Measurements from ENCODE around the gene KATNA1.
"Not testable (repeated sequence)": the region's sequence is repeated elsewhere in the genome, so short reads cannot be mapped to it uniquely, and the experiment has no call there.

KATNA1 gene

GRCh38 chr6:149648148-149649145 is at the start of gene KATNA1:
Gene KATNA1 (minus strand): TSS chr6:149648714. CDS start chr6:149638547, 10,167 bp downstream.
- peak; percentile 92 for DNase-seq (ENCODE audit: low spot score)

DNA sequence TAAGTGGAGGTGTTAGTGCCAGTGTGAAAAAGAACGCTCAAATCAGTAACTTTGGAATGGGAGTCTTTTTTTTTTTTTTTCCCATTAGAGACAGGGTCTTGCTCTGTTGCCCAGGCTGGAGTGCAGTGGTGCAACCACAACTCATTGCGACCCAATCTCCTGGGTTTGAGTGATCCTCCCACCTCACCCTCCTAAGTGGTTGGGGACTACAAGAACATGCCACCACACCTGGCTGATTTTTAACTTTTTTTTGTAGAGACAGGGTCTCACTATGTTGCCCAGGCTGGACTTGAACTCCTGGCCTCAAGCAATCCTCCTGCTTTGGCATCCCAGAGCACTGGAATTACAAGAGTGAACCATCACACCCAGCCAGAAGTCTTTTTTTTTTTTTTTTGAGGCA is 49.7 kb upstream of the KATNA1 start:
- DNase-seq (ENCODE audit: low spot score): no peak

GRCh38 chr6:149696901-149697300 is 48.4 kb upstream of the KATNA1 start:
- DNase-seq (ENCODE audit: low spot score): no peak

GRCh38 chr6:149694921-149695320 is 46.4 kb upstream of the KATNA1 start:
- no peak for DNase-seq (ENCODE audit: low spot score)

DNA sequence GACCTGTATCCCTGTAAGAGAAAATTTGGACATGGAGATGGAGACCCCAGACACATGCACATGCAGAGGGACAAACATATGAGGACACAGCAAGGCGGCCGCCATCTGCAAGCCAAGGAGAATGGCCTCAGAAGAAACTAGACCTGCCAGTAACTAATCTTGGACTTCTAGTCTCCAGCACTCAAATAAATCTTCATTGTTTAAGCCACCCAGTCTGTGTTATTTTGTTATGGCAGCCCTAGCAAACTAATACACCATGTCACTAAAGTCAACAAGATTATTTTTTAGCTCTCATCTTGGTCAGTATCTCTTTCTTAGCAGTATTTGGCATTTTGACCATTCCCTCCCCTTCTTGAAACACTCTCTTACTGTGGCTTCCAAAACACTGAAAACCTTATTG is 42.7 kb upstream of the KATNA1 start:
- no peak for DNase-seq (ENCODE audit: low spot score)

DNA sequence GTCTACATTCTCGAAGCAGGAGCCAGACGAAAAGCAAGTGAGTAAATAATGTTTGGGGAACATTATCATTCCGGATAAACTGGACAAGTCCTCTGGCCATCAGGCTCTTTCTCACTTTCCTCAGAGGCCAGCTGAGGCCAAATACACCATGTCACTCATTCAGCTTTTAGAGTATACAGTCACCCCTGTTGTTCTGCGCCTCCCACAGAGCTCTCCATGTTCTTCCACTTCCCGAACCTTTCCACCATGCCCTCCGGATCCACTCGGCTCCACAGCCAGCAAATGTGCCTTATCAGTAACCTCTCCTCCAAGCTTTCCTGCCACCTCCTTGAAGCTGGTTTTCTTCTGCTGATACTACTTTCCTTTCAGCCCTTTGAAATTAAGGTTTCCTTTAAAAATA is 37.7 kb upstream of the KATNA1 start:
- no peak for DNase-seq (ENCODE audit: low spot score)

DNA sequence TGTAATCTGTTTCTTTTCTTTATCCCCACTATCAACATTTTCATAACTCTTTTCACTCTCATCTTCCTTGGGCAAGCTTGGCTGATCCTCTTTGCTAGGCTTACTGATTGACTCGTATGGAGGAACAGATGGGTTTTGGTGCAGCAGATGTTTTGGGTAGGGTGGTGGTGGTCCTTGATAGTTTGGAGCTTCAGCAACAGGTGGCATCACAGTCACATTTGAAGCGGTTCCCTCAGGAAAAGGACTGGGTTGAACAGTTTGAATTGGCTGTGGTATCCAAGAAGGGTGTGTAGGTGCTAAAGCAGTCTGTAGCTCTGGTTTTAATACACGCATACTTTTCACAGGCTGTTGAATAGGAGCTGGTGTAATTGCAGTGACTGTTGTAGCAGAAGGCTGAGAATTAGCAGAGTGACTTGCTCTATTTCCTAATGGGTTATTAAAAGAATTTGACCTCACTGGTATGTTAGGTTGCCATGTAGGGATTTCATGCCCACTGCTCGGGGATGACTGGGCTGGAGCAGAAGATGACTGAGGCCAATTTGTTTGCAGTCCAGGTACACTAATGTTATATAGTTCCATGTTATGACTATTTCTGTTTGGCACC is 34.8 kb upstream of the KATNA1 start:
- no peak for DNase-seq (ENCODE audit: low spot score)

DNA sequence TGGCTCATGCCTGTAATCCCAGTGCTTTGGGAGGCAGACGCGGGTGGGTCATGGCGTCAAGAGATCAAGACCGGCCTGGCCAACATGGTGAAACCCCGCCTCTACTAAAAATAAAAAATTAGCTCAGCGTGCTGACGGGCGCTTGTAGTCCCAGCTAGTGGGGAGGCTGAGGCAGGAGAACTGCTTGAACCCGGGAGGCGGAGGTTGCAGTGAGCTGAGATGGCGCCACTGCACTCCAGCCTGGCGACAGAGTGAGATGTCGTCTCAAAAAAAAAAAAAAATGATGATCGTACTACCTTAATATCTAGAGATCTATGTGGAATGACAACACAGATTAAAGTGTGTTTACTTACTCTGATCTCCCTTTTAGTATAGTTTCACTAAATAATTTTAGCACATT is 33.3 kb upstream of the KATNA1 start:
- DNase-seq (ENCODE audit: low spot score): not testable (repeated sequence)

DNA sequence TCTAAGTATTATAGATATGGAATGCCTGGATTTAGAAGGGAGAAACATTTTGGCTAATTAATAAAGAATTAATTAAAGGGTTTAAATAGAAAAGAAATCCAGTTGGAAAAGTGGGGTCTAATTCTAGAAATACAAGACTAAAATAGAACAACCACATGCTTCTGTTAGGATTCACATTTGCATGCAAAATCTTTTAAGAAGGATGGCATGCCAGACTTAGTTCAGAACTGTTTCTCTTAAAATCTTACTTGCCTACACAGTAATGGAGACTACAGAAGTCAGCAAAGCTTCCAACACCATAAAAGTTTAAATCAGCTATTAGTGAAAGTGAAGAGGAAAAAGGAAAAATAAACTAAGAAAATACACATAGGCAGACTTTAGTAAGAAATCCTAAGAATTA is 32.7 kb upstream of the KATNA1 start:
- DNase-seq (ENCODE audit: low spot score): no peak

DNA sequence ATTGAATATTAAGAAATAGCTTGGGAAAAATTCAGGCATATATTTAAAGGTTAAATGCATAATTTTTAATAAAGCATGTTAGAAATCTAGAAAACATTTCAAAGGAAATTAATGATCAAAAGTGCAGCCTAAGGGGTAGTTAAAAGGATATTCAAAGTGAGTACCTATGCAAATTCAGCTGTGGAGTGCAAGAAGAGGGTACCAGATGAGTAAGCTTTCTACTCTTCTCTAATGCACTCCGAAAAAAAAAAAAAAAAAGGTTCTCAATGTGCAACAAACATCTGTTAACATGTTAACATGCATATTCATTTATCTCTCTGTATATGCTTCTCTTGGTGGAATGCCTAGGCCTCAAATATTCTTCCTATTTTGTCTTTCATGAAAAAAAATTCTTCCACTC is 32.0 kb upstream of the KATNA1 start:
- DNase-seq (ENCODE audit: low spot score): no peak

GRCh38 chr6:149672265-149672664 is 23.8 kb upstream of the KATNA1 start:
- DNase-seq (ENCODE audit: low spot score): not testable (repeated sequence)

DNA sequence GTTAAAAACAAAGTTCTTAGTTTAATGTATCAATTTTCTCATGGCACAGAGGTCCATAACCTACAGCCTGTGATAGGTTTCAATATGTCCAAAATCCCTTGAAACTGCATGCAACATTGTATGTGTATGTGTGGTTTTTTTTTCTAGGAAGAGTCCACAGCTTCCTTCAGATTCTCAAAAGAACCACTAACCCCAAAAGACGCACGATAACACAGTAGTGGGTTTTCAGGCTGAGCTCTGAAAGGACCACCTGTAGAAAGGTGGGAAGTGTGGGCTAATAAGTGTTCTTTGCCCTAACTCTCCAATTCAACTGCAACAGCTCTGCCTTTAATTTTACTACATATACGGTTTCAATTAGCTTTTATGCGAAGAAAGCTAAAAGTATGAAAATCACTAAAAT is 11.5 kb upstream of the KATNA1 start:
- DNase-seq (ENCODE audit: low spot score): no peak

- no peak for DNase-seq (ENCODE audit: low spot score)
Measured at GRCh38 chr6:149657441-149657840, 8.9 kb upstream of the KATNA1 start.

GRCh38 chr6:149651056-149651455 is 2.5 kb upstream of the KATNA1 start:
- DNase-seq (ENCODE audit: low spot score): no peak

GRCh38 chr6:149646599-149646998 is 1.9 kb downstream of the KATNA1 start:
- DNase-seq (ENCODE audit: low spot score): no peak

DNA sequence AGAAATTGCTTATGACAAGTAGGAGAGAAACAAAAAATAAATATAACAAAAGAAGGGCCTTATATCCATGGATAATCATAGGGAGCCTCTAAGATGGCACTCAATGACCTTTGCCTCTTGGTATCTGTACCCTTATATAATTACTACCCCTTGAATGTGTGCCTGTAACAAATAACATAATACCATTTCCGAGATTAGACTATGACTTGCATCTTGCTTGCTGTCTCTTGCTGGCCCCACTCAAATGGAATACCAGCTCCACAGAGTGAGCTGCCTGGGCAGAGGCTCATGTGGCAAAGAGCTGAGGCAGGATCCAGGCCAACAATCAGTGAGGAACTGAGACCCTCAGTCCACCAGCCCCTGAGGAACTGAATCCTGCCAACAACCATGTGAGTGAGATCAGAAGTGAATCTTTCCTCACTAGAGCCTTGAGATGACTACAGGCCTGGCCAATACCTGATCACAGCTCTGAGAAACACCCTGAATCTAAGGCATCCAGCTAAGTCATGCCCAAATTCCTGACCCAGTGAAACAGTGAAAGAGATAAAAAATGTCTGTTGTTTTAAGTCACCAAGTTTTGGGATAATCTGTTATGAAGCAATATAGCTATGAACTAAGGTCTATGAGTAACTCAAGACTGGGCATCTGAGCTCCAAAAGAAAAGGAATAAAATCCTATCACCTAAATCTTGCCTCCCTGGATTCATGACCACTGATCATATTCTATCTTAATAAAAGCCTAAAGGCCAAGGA is 5.5 kb downstream of the KATNA1 start:
- no peak for DNase-seq (ENCODE audit: low spot score)

DNA sequence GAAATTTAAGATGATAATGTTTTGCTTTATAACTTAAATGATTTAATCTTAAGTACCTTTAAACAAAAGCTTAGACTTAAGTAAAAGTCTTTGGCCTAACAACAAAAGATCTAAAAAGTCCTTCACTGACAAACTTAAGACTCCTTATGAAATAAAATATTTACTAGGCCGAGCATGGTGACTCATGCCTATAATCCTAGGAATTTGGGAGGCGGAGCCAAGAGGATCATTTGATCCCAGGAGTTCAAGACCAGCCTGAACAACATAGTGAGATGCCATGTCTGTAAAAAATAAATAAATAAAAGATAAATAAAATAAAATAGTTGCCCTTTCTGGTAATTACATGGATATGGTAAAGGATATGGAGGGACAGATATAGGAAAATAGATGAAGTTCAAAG is 12.4 kb downstream of the KATNA1 start:
- DNase-seq (ENCODE audit: low spot score): no peak

DNA sequence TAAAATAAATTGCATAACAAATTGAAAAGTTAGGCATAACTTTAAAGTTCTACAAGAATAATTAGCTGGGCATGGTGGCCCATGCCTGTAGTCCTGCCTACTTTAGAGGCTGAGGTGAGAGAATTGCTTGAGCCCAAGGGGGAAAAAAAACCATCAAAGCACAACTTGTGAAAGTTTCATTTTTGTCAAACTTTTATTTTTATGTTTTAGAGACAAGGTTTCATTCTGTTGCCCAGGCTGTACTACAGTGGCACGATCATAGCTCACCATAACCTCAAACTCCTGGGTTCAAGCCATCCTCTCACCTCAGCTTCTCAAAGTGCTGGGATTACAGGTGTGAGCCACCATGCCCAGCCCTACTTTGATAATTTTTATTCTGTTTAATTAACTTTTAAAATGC is 14.2 kb downstream of the KATNA1 start:
- no peak for DNase-seq (ENCODE audit: low spot score)

GRCh38 chr6:149628875-149629510 is 19.5 kb downstream of the KATNA1 start:
- peak; percentile 11 for DNase-seq (ENCODE audit: low spot score)

DNA sequence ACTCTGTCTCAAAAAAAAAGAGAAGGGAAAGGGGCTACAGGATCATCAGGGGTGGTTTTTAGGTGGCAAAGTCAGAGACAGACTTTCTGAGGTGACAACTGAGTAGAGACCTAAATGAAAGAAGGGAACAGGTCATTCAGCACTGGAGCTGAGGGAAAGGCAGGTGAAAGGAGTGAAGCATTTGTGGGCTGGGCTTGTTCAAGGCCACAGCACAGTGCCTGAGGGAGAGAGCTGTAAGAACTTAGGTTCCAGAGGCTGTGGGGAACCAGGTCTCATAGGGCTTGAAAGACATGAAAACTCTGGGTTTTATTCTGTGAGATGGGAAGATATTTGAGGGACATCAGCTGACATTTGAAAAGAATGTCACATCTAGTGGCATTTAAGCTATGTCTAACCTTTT is 20.8 kb downstream of the KATNA1 start:
- DNase-seq (ENCODE audit: low spot score): no peak

DNA sequence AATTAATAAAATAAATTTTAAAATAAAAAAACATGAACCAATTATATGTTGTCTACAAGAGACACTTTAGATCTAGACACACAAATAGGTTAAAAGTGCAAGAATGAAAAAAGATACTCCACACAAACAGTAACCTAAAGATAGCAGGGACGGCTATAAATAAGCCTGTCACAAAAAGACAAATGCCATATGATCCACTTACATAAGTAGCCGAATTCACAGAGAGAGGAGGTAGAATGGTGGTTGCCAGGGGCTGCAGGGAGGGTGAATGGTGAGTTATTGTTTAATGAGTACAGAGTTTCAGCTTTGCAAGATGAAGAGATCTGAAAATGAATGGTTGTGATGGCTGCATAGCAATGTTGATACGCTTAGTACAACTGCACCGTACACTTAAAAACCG is 32.7 kb downstream of the KATNA1 start:
- no peak for DNase-seq (ENCODE audit: low spot score)

- no peak for DNase-seq (ENCODE audit: low spot score)
Measured at GRCh38 chr6:149614337-149614736, 34.2 kb downstream of the KATNA1 start.

Data from activated CD4-positive, alpha-beta T cell treated with anti-CD3 and anti-CD28 coated beads, Interleukin-2, Interleukin-4, amounts not matched to agents 100 ng/mL and 50 ng/mL, durations not matched to agents 16 hours and 8 hours (primary cell).